HepG2 (cell line): ENCODE data around the gene KIF25. TPM values are rescaled to one million over a fixed set of nuclear protein-coding genes. Genes with fewer than 3 reads are reported as not detected.

ENCODE experiments used
- ATAC-seq: fragments of 200-7000 bp; cut with Tn5 transposase; 3 replicates; pipeline ENCODE4 v1.9.1; 2020; ENCODE audit warnings: mild to moderate bottlenecking, moderate library complexity
- BruUV-seq: library from RNA; stranded (reverse); fragments of 400-500 nt; replicated peaks from 2 replicates; lab custom pipeline; 2021; lab: Mats Ljungman, UMichigan
- CTCF ChIA-PET: fragments of 300-600 bp; formaldehyde crosslinking; extraction: SDS; loops from one replicate; lab custom pipeline; 2021; ENCODE audit warnings: low total read pairs, inconsistent platforms, low intra/inter-chr PET ratio; lab: Yijun Ruan, JAX
- POLR2A ChIA-PET: fragments of 350-600 bp; sonication (Branson Sonifier 250); formaldehyde crosslinking; loops from one replicate; lab custom pipeline; 2020; ENCODE audit warnings: antibody characterized with exemption, inconsistent platforms; lab: Yijun Ruan, JAX
- DNase-seq: peaks from one replicate; pipeline ENCODE4 v3.0.0-alpha.2; 2015; ENCODE audit warnings: low spot score
- FAIRE-seq: peaks from 3 replicates; lab custom pipeline; 2011; peaks lifted over from hg19 to GRCh38; lab: Jason Lieb, UNC
- H2AFZ ChIP-seq: one replicate; pipeline ENCODE4 v1.6.1; 2011; ENCODE audit warnings: low read length, inconsistent platforms
- H3K27ac ChIP-seq: fragments of 300-600 bp; 3 replicates; pipeline ENCODE4 v1.8.0; 2011; ENCODE audit warnings: mixed run types, mild to moderate bottlenecking, mixed read lengths, low read length, inconsistent platforms; ENCODE audit not compliant: insufficient read depth; ENCODE audit errors: extremely low read length
- H3K27me3 ChIP-seq, 2 experiments: fragments of 200-600 bp in 1 of 2; 2 replicates in 1 of 2; 3 replicates in 1 of 2; pipeline versions ENCODE4 v1.6.0 to v1.8.0; 2011; ENCODE audit warnings: low read length in 2 of 2, mild to moderate bottlenecking in 2 of 2, moderate library complexity in 2 of 2, inconsistent platforms in 1 of 2; ENCODE audit not compliant: insufficient read depth in 2 of 2, control insufficient read depth in 1 of 2
- H3K36me3 ChIP-seq, 2 experiments: fragments of 200-600 bp in 1 of 2; replicated peaks in 1 of 2; 2 replicates in 1 of 2; 3 replicates in 1 of 2; pipeline versions ENCODE4 v1.5.1 to v1.8.0; 2011; ENCODE audit warnings: low read length in 2 of 2, inconsistent platforms in 1 of 2; ENCODE audit not compliant: insufficient read depth in 2 of 2, control insufficient read depth in 1 of 2
- H3K4me1 ChIP-seq: 2 replicates; pipeline ENCODE4 v1.5.1; 2012; ENCODE audit warnings: low read length, inconsistent platforms; ENCODE audit not compliant: insufficient read depth
- H3K4me2 ChIP-seq: 2 replicates; pipeline ENCODE4 v1.6.0; 2011; ENCODE audit warnings: low read depth, low read length, inconsistent platforms
- H3K4me3 ChIP-seq, 3 experiments: fragments of 200-600 bp in 1 of 3; sonication (generic), shearing (Covaris generic) in 1 of 3; replicated peaks in 1 of 3; 2 replicates each; pipeline ENCODE4 v1.5.1; 2011 to 2016; ENCODE audit warnings: low read length in 3 of 3, inconsistent platforms in 2 of 3, low read depth in 2 of 3, mild to moderate bottlenecking in 2 of 3, control low read depth in 1 of 3, mixed read lengths in 1 of 3; ENCODE audit not compliant: insufficient read depth in 1 of 3
- H3K79me2 ChIP-seq: one replicate; pipeline ENCODE4 v1.6.1; 2011; ENCODE audit warnings: low read length, inconsistent platforms; ENCODE audit not compliant: insufficient read depth
- H3K9ac ChIP-seq: 2 replicates; pipeline ENCODE4 v1.6.0; 2011; ENCODE audit warnings: mild to moderate bottlenecking, low read depth, low read length, inconsistent platforms; ENCODE audit not compliant: insufficient read depth
- H3K9me3 ChIP-seq: 2 replicates; pipeline ENCODE4 v1.5.1; 2012; ENCODE audit warnings: mild to moderate bottlenecking, low read length
- H4K20me1 ChIP-seq: 2 replicates; pipeline ENCODE4 v1.6.0; 2011; ENCODE audit warnings: inconsistent platforms, mild to moderate bottlenecking, low read length, moderate library complexity; ENCODE audit not compliant: insufficient read depth
- SP5 ChIP-seq: IDR thresholded peaks from 2 replicates; pipeline ENCODE4 v1.6.1; 2016; ENCODE audit warnings: low read depth, borderline replicate concordance
- ZFYVE20 ChIP-seq: sonication (generic); formaldehyde crosslinking; IDR thresholded peaks from 2 replicates; pipeline ENCODE4 v1.8.0; 2023; ENCODE audit warnings: low read depth, mild to moderate bottlenecking, moderate library complexity, missing genetic modification reagents, borderline replicate concordance
- ZNF564 ChIP-seq: sonication (generic); formaldehyde crosslinking; IDR thresholded peaks from 2 replicates; pipeline ENCODE4 v1.8.1; 2023; ENCODE audit warnings: mild to moderate bottlenecking, missing genetic modification reagents
- WGBS: methylation state at CpG from one replicate; pipeline ENCODE4 v1.1.6; 2017; ENCODE audit warnings: low lambda C conversion rate; 5-methylcytosine and 5-hydroxymethylcytosine counted together
- in situ Hi-C: cut with HindIII; loops from 2 replicates; pipeline ENCODE4 v1.10.0; 2017; ENCODE audit warnings: low pct_unique_long_range_greater_than_20kb; ENCODE audit not compliant: extremely low pct_ligation_motif_present
- intact Hi-C: fragments of 100-400 bp; cut with micrococcal nuclease; formaldehyde crosslinking; loops from one replicate; pipeline ENCODE4 v1.10.0; 2022; ENCODE audit not compliant: unreplicated experiment
- polyA plus RNA-seq, 8 experiments: library from polyadenylated mRNA; depleted of rRNA in 3 of 8; stranded (reverse) in 7 of 8; unstranded in 1 of 8; fragments of >200 nt; fragmentation: Illumina TruSeq in 4 of 8; extraction: Trizol in 4 of 8; gene quantifications; 2 replicates each; pipeline versions ENCODE4 v1.2.1 to v1.2.3, GENCODE V29; 2011 to 2016; ENCODE audit warnings: low read depth in 4 of 8, missing spikeins in 1 of 8, mixed read lengths in 1 of 8; ENCODE audit not compliant: insufficient read depth in 1 of 8
- total RNA-seq, 5 experiments: library from RNA; depleted of rRNA; stranded (reverse); fragments of >200 nt; fragmentation: Illumina TruSeq; extraction: Trizol; gene quantifications; 2 replicates each; pipeline ENCODE4 v1.2.3, GENCODE V29; 2016; ENCODE audit warnings: low read depth in 1 of 5
- TF ChIP-seq, protein P1 (sequence below): sonication (generic); formaldehyde crosslinking; IDR thresholded peaks from 2 replicates; pipeline ENCODE4 v1.8.0; 2022; ENCODE audit warnings: mild to moderate bottlenecking, missing genetic modification reagents; ENCODE audit not compliant: insufficient replicate concordance
- TF ChIP-seq, protein P2 (sequence below): sonication (generic); formaldehyde crosslinking; IDR thresholded peaks from 2 replicates; pipeline ENCODE4 v1.5.0; 2020; ENCODE audit warnings: mild to moderate bottlenecking, missing genetic modification reagents, moderate library complexity

KIF25 gene
- total and polyA plus RNA-seq, 2 of the 13 experiments (the other 11 are each of a cell fraction or from before 2014, with no cell fraction given) = not detected

DNA sequence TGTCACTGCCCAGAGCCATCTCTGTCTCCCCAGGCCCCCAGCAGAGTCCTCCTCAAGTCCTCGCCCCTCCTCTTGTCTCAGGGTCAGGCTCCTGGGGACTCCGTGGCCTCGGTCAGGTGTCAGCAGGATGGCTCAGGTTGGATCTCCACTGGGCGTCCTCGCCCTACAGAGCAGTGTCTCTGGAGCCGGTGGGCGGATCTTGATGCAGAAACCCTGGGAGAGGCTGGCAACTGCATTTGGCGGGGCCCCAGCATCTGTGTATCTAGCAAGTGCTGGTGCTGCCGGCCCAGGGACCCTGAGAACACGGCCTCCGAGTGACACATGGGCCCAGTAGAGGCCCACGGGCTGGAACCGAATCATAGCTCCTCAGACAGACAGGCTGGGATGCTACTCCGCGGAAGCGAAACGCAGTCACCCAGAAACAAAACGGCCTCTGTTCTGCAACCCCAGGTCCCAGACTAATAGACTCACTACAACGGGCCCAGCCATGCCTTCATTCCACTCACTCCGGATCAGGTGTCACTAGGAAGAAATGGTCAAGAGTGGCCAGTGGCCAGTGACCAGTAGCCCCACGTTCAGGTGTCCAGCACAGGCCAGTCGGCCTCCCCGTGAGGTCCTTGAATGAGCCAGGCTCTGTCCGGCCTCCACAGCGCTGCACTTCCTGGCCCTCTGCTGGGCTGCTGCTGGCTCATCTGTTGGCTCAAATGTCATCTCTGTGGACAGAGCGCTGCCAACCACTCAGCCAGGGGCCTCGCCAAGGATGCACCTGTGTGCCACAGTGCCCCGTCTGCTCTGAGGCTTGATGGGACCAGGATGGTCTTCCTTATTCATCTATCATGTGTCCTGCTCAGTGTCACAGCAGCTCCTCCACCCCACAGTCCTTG lies 94.2 kb downstream of the KIF25 start:
- no peak overlapping the region for H3K9ac ChIP-seq
- H3K4me1 ChIP-seq = peaks cover 39% of the 10 kb centered on the region
- H3K27me3 ChIP-seq = peaks cover 7 to 67% of the 10 kb centered on the region in 2 experiments; a peak in 4 of 5 replicates
- H2AFZ ChIP-seq = no peak overlapping the region
- H4K20me1 ChIP-seq = no peaks in the 10 kb centered on the region
- no peaks in the 10 kb centered on the region for H3K36me3 ChIP-seq
- no peaks in the 10 kb centered on the region for H3K79me2 ChIP-seq
- no peak overlapping the region for H3K4me2 ChIP-seq
- intact Hi-C loops = no loop called here
- POLR2A ChIA-PET = no interaction called here
- TF ChIP-seq, protein P1, sequence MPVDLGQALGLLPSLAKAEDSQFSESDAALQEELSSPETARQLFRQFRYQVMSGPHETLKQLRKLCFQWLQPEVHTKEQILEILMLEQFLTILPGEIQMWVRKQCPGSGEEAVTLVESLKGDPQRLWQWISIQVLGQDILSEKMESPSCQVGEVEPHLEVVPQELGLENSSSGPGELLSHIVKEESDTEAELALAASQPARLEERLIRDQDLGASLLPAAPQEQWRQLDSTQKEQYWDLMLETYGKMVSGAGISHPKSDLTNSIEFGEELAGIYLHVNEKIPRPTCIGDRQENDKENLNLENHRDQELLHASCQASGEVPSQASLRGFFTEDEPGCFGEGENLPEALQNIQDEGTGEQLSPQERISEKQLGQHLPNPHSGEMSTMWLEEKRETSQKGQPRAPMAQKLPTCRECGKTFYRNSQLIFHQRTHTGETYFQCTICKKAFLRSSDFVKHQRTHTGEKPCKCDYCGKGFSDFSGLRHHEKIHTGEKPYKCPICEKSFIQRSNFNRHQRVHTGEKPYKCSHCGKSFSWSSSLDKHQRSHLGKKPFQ (CRISPR knock-in tag) = no peak
- no peak for TF ChIP-seq SP5 (CRISPR knock-in tag)
- TF ChIP-seq ZFYVE20 (CRISPR knock-in tag) = no peak
- no peak for TF ChIP-seq ZNF564
- TF ChIP-seq, protein P2, sequence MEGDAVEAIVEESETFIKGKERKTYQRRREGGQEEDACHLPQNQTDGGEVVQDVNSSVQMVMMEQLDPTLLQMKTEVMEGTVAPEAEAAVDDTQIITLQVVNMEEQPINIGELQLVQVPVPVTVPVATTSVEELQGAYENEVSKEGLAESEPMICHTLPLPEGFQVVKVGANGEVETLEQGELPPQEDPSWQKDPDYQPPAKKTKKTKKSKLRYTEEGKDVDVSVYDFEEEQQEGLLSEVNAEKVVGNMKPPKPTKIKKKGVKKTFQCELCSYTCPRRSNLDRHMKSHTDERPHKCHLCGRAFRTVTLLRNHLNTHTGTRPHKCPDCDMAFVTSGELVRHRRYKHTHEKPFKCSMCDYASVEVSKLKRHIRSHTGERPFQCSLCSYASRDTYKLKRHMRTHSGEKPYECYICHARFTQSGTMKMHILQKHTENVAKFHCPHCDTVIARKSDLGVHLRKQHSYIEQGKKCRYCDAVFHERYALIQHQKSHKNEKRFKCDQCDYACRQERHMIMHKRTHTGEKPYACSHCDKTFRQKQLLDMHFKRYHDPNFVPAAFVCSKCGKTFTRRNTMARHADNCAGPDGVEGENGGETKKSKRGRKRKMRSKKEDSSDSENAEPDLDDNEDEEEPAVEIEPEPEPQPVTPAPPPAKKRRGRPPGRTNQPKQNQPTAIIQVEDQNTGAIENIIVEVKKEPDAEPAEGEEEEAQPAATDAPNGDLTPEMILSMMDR (CRISPR knock-in tag) = 0 out of 2 replicates have a peak, but pooled peaks have one; percentile 7
- TF ChIP-seq, all 625 proteins: peak for 1
- DNase-seq = no peak
- BruUV-seq = no TSS peak
- 0 out of 3 replicates have a peak, but pooled peaks have one; percentile 3 for ATAC-seq
- CTCF ChIA-PET = no interaction called here
- 58% methylated on average over 20 of the region's 28 CpGs for WGBS
- in situ Hi-C loops = no loop called here
- Histone ChIP-seq H3K4me3 (no peak overlapping the region), H3K9me3 (no peaks in the 10 kb centered on the region), H3K27ac (no peak overlapping the region)
- FAIRE-seq = no peak
